GM10248 (cell line): ENCODE measurements around the gene GIPC3.

Experiments
- CTCF ChIA-PET: fragments of 300-600 bp; sonication (Branson Sonifier 250); formaldehyde crosslinking; extraction: SDS; loops from one replicate; lab custom pipeline; 2021; ENCODE audit warnings: antibody characterized with exemption; lab: Yijun Ruan, JAX
- POLR2A ChIA-PET: fragments of 350-650 bp; sonication (Branson Sonifier 250); formaldehyde crosslinking; extraction: SDS; loops from one replicate; lab custom pipeline; 2020; ENCODE audit warnings: antibody characterized with exemption; lab: Yijun Ruan, JAX
- DNase-seq: peaks from one replicate; pipeline ENCODE4 v3.0.0; 2012; ENCODE audit errors: extremely low spot score
- TF ChIP-seq, protein P1 (sequence below): IDR thresholded peaks from 2 replicates; pipeline ENCODE4 v1.5.1; 2012; ENCODE audit warnings: mild to moderate bottlenecking, low read depth; ENCODE audit errors: extremely low read depth, missing control alignments, control extremely low read depth

Gene GIPC3

DNA sequence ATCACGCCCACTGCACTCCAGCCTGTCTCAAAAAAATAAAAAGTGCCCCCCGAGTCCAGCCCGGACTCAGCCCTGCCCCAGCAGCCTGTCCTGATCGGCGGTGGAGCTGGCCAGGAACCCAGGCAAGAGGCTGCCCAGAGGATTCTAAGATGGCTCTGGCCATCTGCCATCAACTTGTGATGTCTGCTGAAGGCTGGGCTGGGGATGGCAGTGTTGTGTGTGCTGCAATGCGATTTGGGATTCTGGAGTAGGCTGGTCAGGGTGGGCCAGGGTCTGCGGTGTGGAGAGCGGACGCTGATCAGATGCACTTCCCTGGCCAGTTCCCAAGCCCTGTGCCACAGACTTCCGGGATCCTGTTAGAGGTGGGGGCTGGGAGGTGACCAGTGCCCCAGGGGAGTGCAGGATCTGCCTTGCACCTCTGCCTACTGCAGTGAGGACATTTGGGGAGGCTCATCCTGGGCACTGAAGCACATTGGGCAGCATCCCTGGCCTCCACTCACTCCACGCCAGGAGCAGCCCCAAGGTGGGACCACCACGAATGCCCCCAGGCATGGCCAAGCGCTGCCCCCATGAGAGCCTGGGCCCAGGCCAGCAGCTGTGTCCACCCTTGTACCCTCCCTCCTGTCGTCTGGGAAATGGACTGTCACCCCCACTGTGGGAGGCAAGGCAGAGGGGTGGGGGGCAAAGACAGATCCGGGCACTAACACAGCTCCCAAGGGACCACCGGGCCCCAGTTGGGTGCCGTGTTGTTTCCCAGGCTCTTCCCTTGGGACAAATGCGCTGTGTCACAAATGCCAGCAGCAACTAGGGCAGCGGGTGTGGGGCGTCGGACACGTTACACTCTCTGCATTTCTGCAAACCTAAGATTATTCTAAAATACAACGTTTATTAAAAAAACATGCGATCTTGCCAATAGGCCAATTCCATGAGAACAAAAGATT lies 24.8 kb downstream of the GIPC3 start:
- no peak for DNase-seq
- TF ChIP-seq, protein P1, sequence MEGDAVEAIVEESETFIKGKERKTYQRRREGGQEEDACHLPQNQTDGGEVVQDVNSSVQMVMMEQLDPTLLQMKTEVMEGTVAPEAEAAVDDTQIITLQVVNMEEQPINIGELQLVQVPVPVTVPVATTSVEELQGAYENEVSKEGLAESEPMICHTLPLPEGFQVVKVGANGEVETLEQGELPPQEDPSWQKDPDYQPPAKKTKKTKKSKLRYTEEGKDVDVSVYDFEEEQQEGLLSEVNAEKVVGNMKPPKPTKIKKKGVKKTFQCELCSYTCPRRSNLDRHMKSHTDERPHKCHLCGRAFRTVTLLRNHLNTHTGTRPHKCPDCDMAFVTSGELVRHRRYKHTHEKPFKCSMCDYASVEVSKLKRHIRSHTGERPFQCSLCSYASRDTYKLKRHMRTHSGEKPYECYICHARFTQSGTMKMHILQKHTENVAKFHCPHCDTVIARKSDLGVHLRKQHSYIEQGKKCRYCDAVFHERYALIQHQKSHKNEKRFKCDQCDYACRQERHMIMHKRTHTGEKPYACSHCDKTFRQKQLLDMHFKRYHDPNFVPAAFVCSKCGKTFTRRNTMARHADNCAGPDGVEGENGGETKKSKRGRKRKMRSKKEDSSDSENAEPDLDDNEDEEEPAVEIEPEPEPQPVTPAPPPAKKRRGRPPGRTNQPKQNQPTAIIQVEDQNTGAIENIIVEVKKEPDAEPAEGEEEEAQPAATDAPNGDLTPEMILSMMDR: no peak
- CTCF ChIA-PET: no interaction called here
- POLR2A ChIA-PET: no interaction called here

DNA sequence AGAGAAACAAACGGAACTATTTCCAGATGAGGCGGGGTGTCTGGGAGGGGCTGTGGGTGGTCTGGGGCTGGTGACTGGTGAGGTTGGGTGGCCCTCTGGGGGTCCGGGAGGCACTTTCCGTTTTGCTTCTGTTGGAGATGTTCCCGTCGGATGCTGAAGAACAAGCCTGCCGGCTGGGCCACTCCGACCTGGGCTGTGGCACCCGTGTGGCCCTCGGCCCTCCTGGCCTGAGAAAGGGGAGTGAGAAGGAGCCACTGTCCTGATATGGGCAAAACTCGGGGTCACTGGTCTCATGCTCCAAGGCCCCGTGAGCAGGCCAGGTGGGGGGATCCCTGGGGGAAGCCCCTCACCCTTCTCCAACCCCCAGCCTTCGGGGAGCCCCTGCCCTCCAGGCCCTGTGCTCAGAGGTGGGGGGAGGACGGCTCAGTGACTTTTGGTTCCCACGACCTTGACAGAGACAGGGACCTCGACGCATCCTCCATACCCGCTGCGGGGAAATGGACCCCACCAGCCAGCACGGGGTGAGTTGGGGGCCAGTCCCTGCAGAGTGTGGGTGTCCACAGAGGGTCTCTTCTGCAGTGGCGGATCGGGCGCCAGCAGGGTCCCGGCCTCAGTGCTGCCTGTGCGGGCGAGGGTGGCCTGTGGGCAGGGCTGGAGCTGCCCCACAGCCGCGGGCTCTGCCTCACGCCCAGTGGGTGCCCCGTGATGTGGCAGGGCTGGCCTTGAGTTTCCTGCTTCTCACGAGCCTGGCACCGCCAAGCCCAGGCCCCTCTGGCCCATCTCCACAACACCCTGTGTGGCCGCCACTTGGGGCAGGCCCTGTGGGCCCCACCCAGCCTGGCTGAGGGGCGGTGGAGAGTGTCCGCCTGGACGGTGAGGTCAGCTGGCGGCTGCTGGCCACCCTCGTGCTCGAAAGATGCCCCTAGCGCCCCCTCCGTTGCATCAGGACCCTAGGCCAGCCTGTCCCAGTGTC lies 25.8 kb downstream of the GIPC3 start:
- ChIA-PET CTCF (no interaction called here), POLR2A (no interaction called here)
- DNase-seq: no peak
- TF ChIP-seq, protein P1: no peak

DNA sequence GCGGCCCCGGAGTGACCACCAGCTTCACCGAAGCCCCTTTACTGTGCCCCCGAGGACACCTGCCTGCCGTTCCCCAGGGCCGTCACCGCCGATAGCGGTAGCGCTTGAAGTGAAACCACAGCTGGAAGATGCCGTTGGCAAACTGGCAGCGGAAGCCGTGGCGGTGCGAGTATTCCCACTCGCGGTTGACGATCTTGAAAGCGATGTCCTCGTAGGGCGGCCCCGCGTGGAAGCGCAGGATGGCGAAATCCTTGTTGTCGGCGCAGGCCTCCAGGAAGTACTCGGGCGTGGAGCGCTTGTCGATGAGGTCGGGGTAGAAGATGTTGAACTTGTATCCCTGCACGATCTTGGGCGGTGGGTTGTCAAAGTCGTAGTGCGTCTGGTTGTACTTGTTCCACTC lies 26.6 kb downstream of the GIPC3 start:
- ChIA-PET POLR2A (no interaction called here), CTCF (no interaction called here)
- TF ChIP-seq, protein P1: no peak
- no peak for DNase-seq

DNA sequence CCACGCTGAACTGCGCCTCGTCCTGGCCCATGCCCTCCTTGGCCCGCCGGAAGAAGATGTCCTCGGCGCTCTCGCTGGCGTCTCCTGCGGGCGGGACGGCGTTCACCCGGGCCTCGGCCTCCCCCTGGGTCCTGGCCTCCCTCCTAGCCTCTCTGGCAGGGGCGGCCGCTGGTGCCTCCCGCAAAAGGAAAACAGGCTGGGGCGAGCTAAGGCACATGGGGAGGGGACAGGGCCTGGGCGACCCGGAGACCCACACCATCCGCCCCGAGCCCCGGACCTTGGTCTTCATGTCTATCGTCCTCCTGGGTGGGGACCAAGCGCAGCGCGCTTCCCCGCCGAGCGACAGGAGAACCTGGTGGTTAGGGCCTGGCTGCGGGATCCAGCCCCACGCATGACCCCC lies 27.1 kb downstream of the GIPC3 start:
- DNase-seq: no peak
- POLR2A ChIA-PET: no interaction called here
- CTCF ChIA-PET: no interaction called here
- TF ChIP-seq, protein P1: no peak

DNA sequence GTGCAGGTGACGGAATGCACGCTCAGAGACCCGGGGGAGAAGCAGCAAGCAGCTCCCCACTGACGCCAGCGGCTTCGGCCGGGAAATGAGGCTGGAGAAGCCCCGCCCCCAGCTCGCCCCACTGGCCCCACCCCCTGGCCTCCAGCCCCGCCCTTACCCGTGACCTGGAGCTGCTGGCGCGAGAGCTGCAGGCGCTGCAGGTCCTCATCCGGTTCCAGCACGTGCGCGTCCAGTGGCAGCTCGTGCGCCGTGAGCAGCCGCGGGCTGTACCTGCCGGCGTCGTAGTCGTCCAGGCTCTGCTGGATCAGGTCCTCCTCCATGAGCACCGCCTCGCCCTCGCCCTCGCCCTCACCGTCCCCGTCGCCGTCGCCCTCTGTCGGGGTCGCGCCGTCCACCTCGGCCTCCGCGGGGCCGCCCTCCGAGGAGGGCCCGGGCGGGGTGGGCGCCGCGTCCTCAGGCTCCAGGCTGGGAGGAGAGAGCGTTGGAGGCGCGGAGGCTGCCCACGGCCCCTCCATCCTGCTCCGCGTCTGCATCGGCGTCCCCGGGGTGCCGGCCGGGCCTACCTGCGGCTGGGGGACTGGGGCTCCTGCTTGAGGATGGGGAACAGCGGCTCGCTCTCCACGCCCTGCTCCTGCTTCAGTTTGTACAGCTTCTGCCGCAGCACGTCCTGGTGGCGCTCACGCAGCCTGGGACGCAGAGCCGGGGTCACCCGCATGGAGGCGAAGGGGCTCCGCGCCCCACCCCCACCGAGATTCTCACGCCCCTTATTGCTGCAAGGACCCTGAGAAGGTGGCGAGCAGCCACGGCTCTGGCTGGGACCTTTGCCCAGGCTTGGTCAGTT lies 27.8 kb downstream of the GIPC3 start:
- CTCF ChIA-PET: no interaction called here
- POLR2A ChIA-PET: no interaction called here
- TF ChIP-seq, protein P1: no peak

More for the DNA sequence above, 27.8 kb downstream of the GIPC3 start:
- no peak for DNase-seq
